Vagina (tissue), 2 donors: ENCODE measurements around the gene CLHC1. TPM values are rescaled to one million over a fixed set of nuclear protein-coding genes. Genes with fewer than 3 reads are reported as not detected.

ENCODE experiments used
- DNase-seq, 2 donors: peaks; one replicate each; pipeline ENCODE4 v3.0.0-alpha.2; 2017; ENCODE audit errors: extremely low spot score in 2 of 2
- H3K27ac ChIP-seq: fragments of 200-600 bp; sonication (generic); one replicate; pipeline ENCODE4 v1.5.1; 2019
- H3K27me3 ChIP-seq: fragments of 200-600 bp; sonication (generic); one replicate; pipeline ENCODE4 v1.5.1; 2019
- H3K36me3 ChIP-seq, 2 donors: fragments of 200-600 bp; sonication (generic); one replicate each; pipeline ENCODE4 v1.5.1; 2017 to 2019
- H3K4me1 ChIP-seq: fragments of 200-600 bp; sonication (generic); one replicate; pipeline ENCODE4 v1.5.1; 2019
- H3K4me3 ChIP-seq, 2 donors: fragments of 200-600 bp; sonication (generic); 1 replicate in 1 of 2; 2 replicates in 1 of 2; pipeline ENCODE4 v1.5.1; 2016 to 2019
- H3K9me3 ChIP-seq: fragments of 200-600 bp; sonication (generic); one replicate; pipeline ENCODE4 v1.5.1; 2019
- CTCF ChIP-seq, 3 experiments: fragments of 450-650 bp in 2 of 3; fragments of 200-600 bp in 1 of 3; sonication (generic) in 1 of 3; IDR thresholded peaks; one replicate each; pipeline ENCODE4 v1.5.1; 2017 to 2019; ENCODE audit warnings: antibody characterized with exemption in 3 of 3, mild to moderate bottlenecking in 2 of 3, moderate library complexity in 2 of 3
- POLR2A ChIP-seq, 2 donors: fragments of 450-650 bp; IDR thresholded peaks; one replicate each; pipeline ENCODE4 v1.6.1; 2017; ENCODE audit warnings: antibody characterized with exemption in 2 of 2, mild to moderate bottlenecking in 2 of 2, moderate library complexity in 2 of 2
- POLR2AphosphoS5 ChIP-seq, 2 donors: sonication (generic); formaldehyde crosslinking; IDR thresholded peaks; one replicate each; pipeline ENCODE4 v1.9.0; 2017; ENCODE audit warnings: antibody characterized with exemption in 2 of 2, mild to moderate bottlenecking in 2 of 2, low read depth in 1 of 2; ENCODE audit not compliant: insufficient read depth in 1 of 2
- intact Hi-C: fragments of 100-400 bp; cut with DNase I; formaldehyde crosslinking; loops from one replicate; pipeline ENCODE4 v1.15.1; 2023
- total RNA-seq: library from RNA; depleted of rRNA; stranded (reverse); fragments of >200 nt; gene quantifications from one replicate; pipeline ENCODE4 v1.2.3, GENCODE V29; 2016

Gene CLHC1
- total RNA-seq, 1 donor from 2014 or later = 4.7 TPM

- H3K36me3 ChIP-seq = no peaks in the 10 kb centered on the region
- no peak overlapping the region for H3K4me3 ChIP-seq
- DNase-seq = no peak
- no peak overlapping the region for H3K27ac ChIP-seq
- H3K4me1 ChIP-seq = peaks cover 68% of the 10 kb centered on the region
- no peaks in the 10 kb centered on the region for H3K9me3 ChIP-seq
- H3K27me3 ChIP-seq = no peaks in the 10 kb centered on the region
- intact Hi-C loops = loop anchor here (5.0 to 10.0 kb wide), 3 partner anchors 62 to 145 kb away; no protein-coding TSS in a partner anchor
- no peak for TF ChIP-seq POLR2A (IDR thresholded peaks at IDR 0.05)
- no peak for TF ChIP-seq POLR2AphosphoS5 (IDR thresholded peaks at IDR 0.05; ENCODE audit: insufficient read depth in 1 of 2, low read depth in 1 of 2)
- no peak for TF ChIP-seq CTCF (IDR thresholded peaks at IDR 0.05)
These were observed 72.3 kb downstream of the CLHC1 start for GRCh38 chr2:55159752-55160151.

DNA sequence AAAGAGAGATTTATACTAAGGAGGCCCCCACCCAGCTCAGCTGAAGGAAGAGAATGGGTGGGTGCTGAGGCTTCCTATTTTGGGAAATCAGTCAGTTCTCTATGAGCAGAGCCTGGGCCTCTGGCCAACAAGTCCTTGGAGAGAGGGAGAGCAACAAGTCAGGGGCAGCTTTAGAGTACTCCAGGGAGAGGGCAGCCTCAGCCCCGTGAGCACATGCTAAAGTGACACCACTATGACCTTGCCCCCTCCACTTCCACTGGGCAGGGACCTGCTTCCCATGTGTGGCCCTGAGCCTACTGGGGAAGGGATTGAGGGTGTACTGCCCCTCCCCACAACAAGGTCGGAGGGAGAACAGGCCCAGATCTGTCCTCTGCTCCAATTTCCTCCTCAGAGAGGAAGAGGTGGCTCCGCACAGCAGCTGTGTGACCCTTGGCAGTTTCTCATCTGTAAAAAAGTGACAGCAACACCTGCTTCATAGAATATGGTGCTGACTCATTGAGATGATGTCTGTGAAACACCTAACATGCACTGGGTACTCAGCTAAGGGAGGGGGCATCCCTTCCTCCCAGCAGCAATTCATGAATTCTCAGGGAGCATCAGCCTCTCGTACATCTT lies 72.9 kb downstream of the CLHC1 start:
- intact Hi-C loops = loop anchor here (5.0 kb wide), 1 partner anchor 62 kb away; no protein-coding TSS in a partner anchor
- Histone ChIP-seq H3K4me1 (peaks cover 74% of the 10 kb centered on the region), H3K27me3 (no peaks in the 10 kb centered on the region), H3K9me3 (no peaks in the 10 kb centered on the region), H3K27ac (peak overlapping the region; percentile 30), H3K36me3 (no peaks in the 10 kb centered on the region), H3K4me3 (no peak overlapping the region)
- DNase-seq = no peak
- TF ChIP-seq POLR2AphosphoS5 (IDR thresholded peaks at IDR 0.05; ENCODE audit: insufficient read depth in 1 of 2, low read depth in 1 of 2) (peak in 1 of 2 donors; percentile 36), CTCF (IDR thresholded peaks at IDR 0.05) (no peak)

DNA sequence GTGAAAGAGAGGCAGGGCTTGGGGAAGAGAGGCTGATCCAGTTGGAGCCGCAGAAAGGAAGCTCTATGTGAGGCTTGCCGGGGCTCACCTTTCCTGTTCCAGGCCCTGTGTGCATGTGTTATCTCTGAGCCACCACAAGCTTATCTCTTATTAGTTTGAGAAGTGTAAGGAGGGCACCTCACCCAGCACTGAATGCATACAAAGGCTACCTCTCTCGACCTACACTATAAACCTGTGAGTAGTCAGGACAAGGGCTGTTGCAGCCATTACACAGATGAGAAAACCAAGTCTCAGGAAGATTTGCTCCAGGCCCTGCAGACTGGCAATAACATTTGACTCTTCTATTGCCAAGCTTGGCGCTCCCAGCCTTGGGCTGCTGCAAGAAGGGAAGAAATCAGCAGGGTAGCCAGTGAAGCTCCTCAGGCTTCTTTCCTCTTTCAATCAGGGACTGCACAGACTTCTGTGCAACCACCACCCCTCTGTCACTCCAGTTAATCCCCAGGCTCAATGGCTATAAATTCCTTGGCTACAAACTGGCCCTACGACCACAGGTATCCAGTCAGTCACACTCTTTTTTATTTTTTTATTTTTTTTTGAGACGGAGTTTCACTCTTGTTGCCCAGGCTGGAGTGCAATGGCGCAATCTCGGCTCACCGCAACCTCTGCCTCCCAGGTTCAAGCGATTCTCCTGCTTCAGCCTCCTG lies 73.8 kb downstream of the CLHC1 start:
- no peak for DNase-seq
- no peaks in the 10 kb centered on the region for H3K27me3 ChIP-seq
- H3K27ac ChIP-seq = peak overlapping the region; percentile 71
- no peak for TF ChIP-seq POLR2AphosphoS5 (IDR thresholded peaks at IDR 0.05; ENCODE audit: insufficient read depth in 1 of 2, low read depth in 1 of 2)
- no peak for TF ChIP-seq POLR2A (IDR thresholded peaks at IDR 0.05)
- no peak for TF ChIP-seq CTCF (IDR thresholded peaks at IDR 0.05)
- intact Hi-C loops = loop anchor here (5.0 kb wide), 1 partner anchor 61 kb away; no protein-coding TSS in a partner anchor
- H3K4me3 ChIP-seq = no peak overlapping the region
- no peaks in the 10 kb centered on the region for H3K9me3 ChIP-seq
- H3K36me3 ChIP-seq = no peaks in the 10 kb centered on the region
- peaks cover 74% of the 10 kb centered on the region for H3K4me1 ChIP-seq

- Histone ChIP-seq H3K4me1 (peaks cover 76% of the 10 kb centered on the region), H3K9me3 (no peaks in the 10 kb centered on the region), H3K4me3 (no peak overlapping the region), H3K36me3 (no peaks in the 10 kb centered on the region), H3K27me3 (no peaks in the 10 kb centered on the region), H3K27ac (peak overlapping the region; percentile 71)
- intact Hi-C loops = loop anchor here (5.0 kb wide), 1 partner anchor 60 kb away; no protein-coding TSS in a partner anchor
- no peak for TF ChIP-seq POLR2A (IDR thresholded peaks at IDR 0.05)
- TF ChIP-seq POLR2AphosphoS5 (IDR thresholded peaks at IDR 0.05; ENCODE audit: insufficient read depth in 1 of 2, low read depth in 1 of 2) = peak in 1 of 2 donors; percentile 65
- TF ChIP-seq CTCF (IDR thresholded peaks at IDR 0.05) = no peak
- no peak for DNase-seq
These were observed 74.6 kb downstream of the CLHC1 start for GRCh38 chr2:55157474-55157884.

DNA sequence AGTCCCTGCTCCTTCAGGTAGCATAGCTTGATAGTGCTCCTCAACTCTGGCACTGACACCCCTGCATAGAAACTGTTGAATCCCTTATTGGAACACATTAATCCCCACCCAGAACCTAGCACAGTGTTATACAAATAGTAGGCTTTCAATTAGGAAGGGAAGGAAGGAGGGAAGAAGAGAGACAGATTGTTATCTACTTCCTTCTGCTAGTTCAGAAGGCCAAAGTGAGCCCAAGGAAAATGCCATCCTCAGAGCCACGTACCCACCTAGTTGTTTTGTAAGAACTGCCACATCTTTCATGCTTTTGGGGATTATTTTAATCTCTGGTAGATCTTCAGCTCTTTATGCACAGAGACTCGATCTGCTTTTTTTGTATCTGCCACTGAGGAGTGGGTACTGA lies 75.1 kb downstream of the CLHC1 start:
- H3K4me1 ChIP-seq = peaks cover 79% of the 10 kb centered on the region

More for the DNA sequence above, 75.1 kb downstream of the CLHC1 start:
- H3K36me3 ChIP-seq = no peaks in the 10 kb centered on the region
- H3K4me3 ChIP-seq = no peak overlapping the region
- peak overlapping the region; percentile 71 for H3K27ac ChIP-seq
- DNase-seq = no peak
- TF ChIP-seq CTCF (IDR thresholded peaks at IDR 0.05) = no peak
- no peak for TF ChIP-seq POLR2A (IDR thresholded peaks at IDR 0.05)
- no peak for TF ChIP-seq POLR2AphosphoS5 (IDR thresholded peaks at IDR 0.05; ENCODE audit: insufficient read depth in 1 of 2, low read depth in 1 of 2)
- no peaks in the 10 kb centered on the region for H3K27me3 ChIP-seq
- H3K9me3 ChIP-seq = no peaks in the 10 kb centered on the region
- intact Hi-C loops = loop anchor here (5.0 kb wide), 1 partner anchor 60 kb away; no protein-coding TSS in a partner anchor
